ENCODE results near the gene TDRD12. TPM values are rescaled to one million over a fixed set of nuclear protein-coding genes. Genes with fewer than 3 reads are reported as not detected.

Gene TDRD12
- total and polyA plus RNA-seq, 2 donors (not counting 3 experiments of a cell fraction or from before 2014, with no cell fraction given) = 0.03 to 0.09 TPM

GRCh38 chr19:32819419-32820400 lies 100.1 kb downstream of the TDRD12 start:
- TF ChIP-seq GATA2 (IDR thresholded peaks at IDR 0.05; ENCODE audit: insufficient read depth, insufficient read length, low read depth, low read length) (no peak), FOS (IDR thresholded peaks at IDR 0.05; ENCODE audit: borderline replicate concordance, insufficient read depth, low read length) (no peak), POLR2A (IDR thresholded peaks at IDR 0.05; ENCODE audit: low read depth, low read length) (no peak)
- H2AFZ ChIP-seq (ENCODE audit: low read depth, low read length) = no peak overlapping the region

DNA sequence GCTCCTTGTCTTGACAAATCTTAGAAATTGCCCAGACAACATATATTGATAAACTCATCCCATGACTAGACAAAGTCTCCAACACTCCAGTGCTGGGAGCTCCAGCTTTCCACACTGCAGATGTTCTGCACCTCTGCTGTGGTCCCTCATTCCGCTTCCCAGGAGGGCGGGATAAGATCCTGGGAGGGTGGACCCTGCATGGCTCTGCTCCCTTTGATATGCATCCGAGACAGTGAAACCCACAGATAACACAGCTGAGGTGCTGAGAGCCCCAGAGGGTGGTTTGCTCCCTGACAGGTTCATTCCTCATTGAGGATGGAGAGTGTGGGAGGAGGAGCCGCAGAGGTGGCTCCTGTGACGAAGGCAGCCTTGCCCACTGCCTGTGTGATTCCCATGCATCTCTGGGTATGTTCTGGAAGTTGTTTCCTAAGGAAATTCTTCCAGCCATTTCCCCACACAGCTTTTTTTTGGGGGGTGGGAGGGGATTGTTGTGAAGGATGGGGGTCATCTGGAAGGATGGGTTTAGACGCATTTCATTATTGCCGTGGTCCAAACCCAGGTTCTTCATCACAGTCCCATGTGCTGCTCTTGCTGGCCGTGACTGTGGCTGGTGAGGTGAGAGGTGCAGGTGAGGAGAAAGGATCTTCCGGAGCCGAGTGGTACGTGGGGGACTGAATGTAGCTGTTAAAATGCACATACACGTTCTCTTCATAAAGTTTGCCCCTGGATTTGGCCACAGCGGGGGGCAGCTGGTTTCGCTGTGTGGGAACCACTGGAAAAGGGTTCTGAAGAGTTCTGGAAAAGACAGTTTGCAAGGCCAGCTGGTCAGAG lies 103.6 kb downstream of the TDRD12 start:
- CTCF ChIA-PET = no interaction called here
- POLR2A ChIA-PET = no interaction called here

More at GRCh38 chr19:32819419-32820400, 100.1 kb downstream of the TDRD12 start:
- no peaks in the 10 kb centered on the region for H4K20me1 ChIP-seq (replicated peaks; ENCODE audit: control insufficient read depth, extremely low read depth, insufficient read depth, low read length)
- ChIA-PET POLR2A (no interaction called here), CTCF (interaction anchor here (0.9 kb wide), 1 partner anchor 10 kb away, joined by 3 read pairs; no protein-coding TSS in a partner anchor)
- H3K9me3 ChIP-seq (replicated peaks; ENCODE audit: control insufficient read depth, insufficient read depth, low read length) = no peaks in the 10 kb centered on the region
- peaks cover 4 to 6% of the 10 kb centered on the region in 2 experiments for H3K27me3 ChIP-seq (ENCODE audit: control insufficient read depth in 2 of 2, insufficient read depth in 2 of 2, low read length in 2 of 2)
- BruUV-seq (replicated peaks) = no TSS peak
- dilution Hi-C loops (cut with MboI; ENCODE audit: extremely low pct_ligation_motif_present, low sequenced_read_pairs) (no loop called here), intact Hi-C loops (cut with micrococcal nuclease) (no loop called here)
- DNase-seq (ENCODE audit: low read depth, low spot score) (no peak), FAIRE-seq (no peak)
- no peaks in the 10 kb centered on the region for H3K9me1 ChIP-seq (replicated peaks; ENCODE audit: control insufficient read depth, extremely low read depth, insufficient read depth, low read length)
- no peak overlapping the region for H3K27ac ChIP-seq (ENCODE audit: insufficient read depth, low read depth, low read length)
- no peak overlapping the region for H3K9ac ChIP-seq (replicated peaks; ENCODE audit: extremely low read depth, insufficient read depth, low read length)
- no peak overlapping the region for H3K4me2 ChIP-seq (ENCODE audit: insufficient read depth, low read length)
- no peaks in the 10 kb centered on the region for H3K4me1 ChIP-seq (ENCODE audit: control insufficient read depth, extremely low read depth, insufficient read depth, low read length)
- no peaks in the 10 kb centered on the region for H3K36me3 ChIP-seq (ENCODE audit: control insufficient read depth in 2 of 2, extremely low read depth in 1 of 2, insufficient read depth in 2 of 2, low read length in 2 of 2)
- H3K79me2 ChIP-seq (ENCODE audit: control insufficient read depth, insufficient read depth, low read length) = no peaks in the 10 kb centered on the region
- no peak overlapping the region for H3K4me3 ChIP-seq (replicated peaks in 1 of 3; ENCODE audit: insufficient read depth in 1 of 3, low read depth in 1 of 3, low read length in 3 of 3)

More for the DNA sequence above, 103.6 kb downstream of the TDRD12 start:
- Histone ChIP-seq H3K9ac (replicated peaks; ENCODE audit: extremely low read depth, insufficient read depth, low read length) (no peak overlapping the region), H3K27me3 (ENCODE audit: control insufficient read depth in 2 of 2, insufficient read depth in 2 of 2, low read length in 2 of 2) (peaks cover 7 to 9% of the 10 kb centered on the region in 2 experiments), H3K36me3 (ENCODE audit: control insufficient read depth in 2 of 2, extremely low read depth in 1 of 2, insufficient read depth in 2 of 2, low read length in 2 of 2) (no peaks in the 10 kb centered on the region), H3K9me3 (replicated peaks; ENCODE audit: control insufficient read depth, insufficient read depth, low read length) (no peaks in the 10 kb centered on the region), H3K4me2 (ENCODE audit: insufficient read depth, low read length) (no peak overlapping the region), H3K4me3 (replicated peaks in 1 of 3; ENCODE audit: insufficient read depth in 1 of 3, low read depth in 1 of 3, low read length in 3 of 3) (no peak overlapping the region), H3K4me1 (ENCODE audit: control insufficient read depth, extremely low read depth, insufficient read depth, low read length) (no peaks in the 10 kb centered on the region), H3K79me2 (ENCODE audit: control insufficient read depth, insufficient read depth, low read length) (no peaks in the 10 kb centered on the region), H3K27ac (ENCODE audit: insufficient read depth, low read depth, low read length) (no peak overlapping the region), H3K9me1 (replicated peaks; ENCODE audit: control insufficient read depth, extremely low read depth, insufficient read depth, low read length) (no peaks in the 10 kb centered on the region), H4K20me1 (replicated peaks; ENCODE audit: control insufficient read depth, extremely low read depth, insufficient read depth, low read length) (no peaks in the 10 kb centered on the region), H2AFZ (ENCODE audit: low read depth, low read length) (no peak overlapping the region)
- FAIRE-seq (no peak), DNase-seq (ENCODE audit: low read depth, low spot score) (no peak)
- intact Hi-C loops (cut with micrococcal nuclease) (no loop called here), dilution Hi-C loops (cut with MboI; ENCODE audit: extremely low pct_ligation_motif_present, low sequenced_read_pairs) (no loop called here)
- no TSS peak for BruUV-seq (replicated peaks)
- TF ChIP-seq JUN (IDR thresholded peaks at IDR 0.05; ENCODE audit: borderline replicate concordance, insufficient read depth, insufficient read length, low read depth) (no peak), POLR2A (IDR thresholded peaks at IDR 0.05; ENCODE audit: low read depth, low read length) (no peak), MYC (IDR thresholded peaks at IDR 0.05; ENCODE audit: low read depth, low read length) (no peak), GATA2 (IDR thresholded peaks at IDR 0.05; ENCODE audit: insufficient read depth, insufficient read length, low read depth, low read length) (no peak), EZH2 (IDR thresholded peaks at IDR 0.05; ENCODE audit: borderline replicate concordance, low read depth, low read length, severe bottlenecking) (no peak), FOS (IDR thresholded peaks at IDR 0.05; ENCODE audit: borderline replicate concordance, insufficient read depth, low read length) (no peak)
- TF ChIP-seq, protein P1, sequence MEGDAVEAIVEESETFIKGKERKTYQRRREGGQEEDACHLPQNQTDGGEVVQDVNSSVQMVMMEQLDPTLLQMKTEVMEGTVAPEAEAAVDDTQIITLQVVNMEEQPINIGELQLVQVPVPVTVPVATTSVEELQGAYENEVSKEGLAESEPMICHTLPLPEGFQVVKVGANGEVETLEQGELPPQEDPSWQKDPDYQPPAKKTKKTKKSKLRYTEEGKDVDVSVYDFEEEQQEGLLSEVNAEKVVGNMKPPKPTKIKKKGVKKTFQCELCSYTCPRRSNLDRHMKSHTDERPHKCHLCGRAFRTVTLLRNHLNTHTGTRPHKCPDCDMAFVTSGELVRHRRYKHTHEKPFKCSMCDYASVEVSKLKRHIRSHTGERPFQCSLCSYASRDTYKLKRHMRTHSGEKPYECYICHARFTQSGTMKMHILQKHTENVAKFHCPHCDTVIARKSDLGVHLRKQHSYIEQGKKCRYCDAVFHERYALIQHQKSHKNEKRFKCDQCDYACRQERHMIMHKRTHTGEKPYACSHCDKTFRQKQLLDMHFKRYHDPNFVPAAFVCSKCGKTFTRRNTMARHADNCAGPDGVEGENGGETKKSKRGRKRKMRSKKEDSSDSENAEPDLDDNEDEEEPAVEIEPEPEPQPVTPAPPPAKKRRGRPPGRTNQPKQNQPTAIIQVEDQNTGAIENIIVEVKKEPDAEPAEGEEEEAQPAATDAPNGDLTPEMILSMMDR (IDR thresholded peaks at IDR 0.05; ENCODE audit: extremely low read depth in 1 of 2, insufficient read depth in 1 of 2, low read depth in 1 of 2, low read length in 2 of 2) = no peak
